ENCODE data around the gene SMIM36. TPM values are rescaled to one million over a fixed set of nuclear protein-coding genes. Genes with fewer than 3 reads are reported as not detected.
"Not testable (repeated sequence)": the region's sequence is repeated elsewhere in the genome, so short reads cannot be mapped to it uniquely, and the experiment has no call there.

The SMIM36 gene
- total RNA-seq, 2 experiments from 2014 or later: not detected

DNA sequence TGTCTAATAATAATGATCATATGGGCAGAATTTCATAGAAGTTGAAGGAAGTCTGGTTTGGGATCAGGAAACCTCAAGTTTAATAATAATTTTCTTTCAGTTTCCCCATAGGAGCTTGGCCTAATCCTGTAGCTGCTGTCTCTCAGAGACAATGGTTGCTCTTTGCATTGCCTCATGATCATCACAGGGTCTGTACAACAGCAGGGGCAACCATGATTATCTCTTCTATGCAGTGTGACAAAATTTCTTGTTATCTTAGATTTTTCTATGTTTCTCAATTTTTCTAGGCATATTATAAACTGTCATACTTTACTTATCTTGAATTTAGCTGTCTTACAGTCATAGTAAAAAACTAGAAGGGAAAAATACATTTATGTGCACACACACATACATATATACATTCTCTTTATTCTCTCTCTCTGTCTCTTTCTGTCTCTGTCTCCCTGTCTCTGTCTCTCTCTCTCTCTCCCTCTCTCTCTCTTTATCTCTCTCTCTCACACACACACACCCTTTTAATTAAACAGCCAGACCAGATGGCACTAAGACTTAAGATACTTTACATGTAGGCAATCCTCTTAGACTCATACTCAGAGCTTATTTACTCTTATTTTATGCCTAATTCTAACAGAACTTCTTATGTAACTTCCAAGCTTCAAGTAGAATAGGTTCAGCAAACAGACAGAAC is 30.5 kb downstream of the SMIM36 start:
- ATAC-seq (no peak), DNase-seq (no peak)
- Mint-ChIP-seq H3K36me3 (ENCODE audit: low read depth) (no peaks in the 10 kb centered on the region), H3K4me3 (no peak overlapping the region), H3K27me3 (peaks cover 5% of the 10 kb centered on the region), H3K27ac (no peak overlapping the region), H3K4me1 (ENCODE audit: low read depth) (no peaks in the 10 kb centered on the region), H3K9me3 (no peaks in the 10 kb centered on the region)
- TF ChIP-seq, protein P1, sequence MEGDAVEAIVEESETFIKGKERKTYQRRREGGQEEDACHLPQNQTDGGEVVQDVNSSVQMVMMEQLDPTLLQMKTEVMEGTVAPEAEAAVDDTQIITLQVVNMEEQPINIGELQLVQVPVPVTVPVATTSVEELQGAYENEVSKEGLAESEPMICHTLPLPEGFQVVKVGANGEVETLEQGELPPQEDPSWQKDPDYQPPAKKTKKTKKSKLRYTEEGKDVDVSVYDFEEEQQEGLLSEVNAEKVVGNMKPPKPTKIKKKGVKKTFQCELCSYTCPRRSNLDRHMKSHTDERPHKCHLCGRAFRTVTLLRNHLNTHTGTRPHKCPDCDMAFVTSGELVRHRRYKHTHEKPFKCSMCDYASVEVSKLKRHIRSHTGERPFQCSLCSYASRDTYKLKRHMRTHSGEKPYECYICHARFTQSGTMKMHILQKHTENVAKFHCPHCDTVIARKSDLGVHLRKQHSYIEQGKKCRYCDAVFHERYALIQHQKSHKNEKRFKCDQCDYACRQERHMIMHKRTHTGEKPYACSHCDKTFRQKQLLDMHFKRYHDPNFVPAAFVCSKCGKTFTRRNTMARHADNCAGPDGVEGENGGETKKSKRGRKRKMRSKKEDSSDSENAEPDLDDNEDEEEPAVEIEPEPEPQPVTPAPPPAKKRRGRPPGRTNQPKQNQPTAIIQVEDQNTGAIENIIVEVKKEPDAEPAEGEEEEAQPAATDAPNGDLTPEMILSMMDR (IDR thresholded peaks at IDR 0.05): no peak
- POLR2A ChIA-PET: no interaction called here
- intact Hi-C loops (cut with micrococcal nuclease): no loop called here
- CTCF ChIA-PET: interaction anchor here (2.8 kb wide), 1 partner anchor 34 kb away, joined by 10 read pairs; no protein-coding TSS in a partner anchor

GRCh38 chr17:55479903-55480302 is 31.3 kb downstream of the SMIM36 start:
- TF ChIP-seq, protein P1 (IDR thresholded peaks at IDR 0.05): no peak
- H3K9me3 Mint-ChIP-seq: no peaks in the 10 kb centered on the region
- no peak for DNase-seq
- H3K4me1 Mint-ChIP-seq (ENCODE audit: low read depth): no peaks in the 10 kb centered on the region
- ATAC-seq: no peak
- POLR2A ChIA-PET: no interaction called here
- no peak overlapping the region for H3K27ac Mint-ChIP-seq
- CTCF ChIA-PET: no interaction called here
- no peak overlapping the region for H3K4me3 Mint-ChIP-seq
- H3K27me3 Mint-ChIP-seq: peaks cover 5% of the 10 kb centered on the region
- intact Hi-C loops (cut with micrococcal nuclease): no loop called here
- no peaks in the 10 kb centered on the region for H3K36me3 Mint-ChIP-seq (ENCODE audit: low read depth)

- Mint-ChIP-seq H3K4me1 (ENCODE audit: low read depth) (no peaks in the 10 kb centered on the region), H3K27me3 (peaks cover 5% of the 10 kb centered on the region), H3K9me3 (no peaks in the 10 kb centered on the region), H3K27ac (no peak overlapping the region), H3K36me3 (ENCODE audit: low read depth) (no peaks in the 10 kb centered on the region), H3K4me3 (no peak overlapping the region)
- intact Hi-C loops (cut with micrococcal nuclease): no loop called here
- ChIA-PET CTCF (no interaction called here), POLR2A (no interaction called here)
- ATAC-seq (no peak), DNase-seq (no peak)
- TF ChIP-seq, protein P1 (IDR thresholded peaks at IDR 0.05): no peak
These were observed 32.3 kb downstream of the SMIM36 start for GRCh38 chr17:55478971-55479370.

DNA sequence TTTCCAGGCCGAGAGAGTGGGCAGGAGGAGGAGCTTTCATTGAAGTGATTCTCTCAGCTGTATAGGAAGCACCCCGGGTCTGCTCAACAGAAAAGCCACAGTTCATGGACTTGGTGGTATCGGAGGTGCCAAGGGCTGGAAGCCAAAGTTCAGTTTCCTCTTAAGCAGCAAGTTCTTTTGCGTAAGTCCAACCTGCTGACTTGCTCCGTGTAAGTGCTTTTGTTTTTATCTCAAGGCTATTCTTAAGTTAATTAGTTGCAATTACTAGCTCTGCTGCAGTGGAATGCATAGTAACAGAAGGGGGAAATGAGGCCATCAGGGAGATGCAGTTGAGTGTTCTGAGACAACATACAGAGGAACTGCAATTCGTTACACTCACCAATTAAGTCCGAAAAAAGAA is 44.6 kb downstream of the SMIM36 start:
- intact Hi-C loops (cut with micrococcal nuclease): no loop called here
- peaks cover 9% of the 10 kb centered on the region for H3K4me1 Mint-ChIP-seq (ENCODE audit: low read depth)
- H3K27ac Mint-ChIP-seq: no peak overlapping the region
- no peaks in the 10 kb centered on the region for H3K9me3 Mint-ChIP-seq
- H3K4me3 Mint-ChIP-seq: no peak overlapping the region
- no peak for ATAC-seq
- DNase-seq: no peak
- ChIA-PET POLR2A (no interaction called here), CTCF (interaction anchor here (0.9 kb wide), 1 partner anchor 46 kb away, joined by 4 read pairs; no protein-coding TSS in a partner anchor)
- TF ChIP-seq, protein P1 (IDR thresholded peaks at IDR 0.05): no peak
- no peaks in the 10 kb centered on the region for H3K36me3 Mint-ChIP-seq (ENCODE audit: low read depth)
- H3K27me3 Mint-ChIP-seq: no peaks in the 10 kb centered on the region

DNA sequence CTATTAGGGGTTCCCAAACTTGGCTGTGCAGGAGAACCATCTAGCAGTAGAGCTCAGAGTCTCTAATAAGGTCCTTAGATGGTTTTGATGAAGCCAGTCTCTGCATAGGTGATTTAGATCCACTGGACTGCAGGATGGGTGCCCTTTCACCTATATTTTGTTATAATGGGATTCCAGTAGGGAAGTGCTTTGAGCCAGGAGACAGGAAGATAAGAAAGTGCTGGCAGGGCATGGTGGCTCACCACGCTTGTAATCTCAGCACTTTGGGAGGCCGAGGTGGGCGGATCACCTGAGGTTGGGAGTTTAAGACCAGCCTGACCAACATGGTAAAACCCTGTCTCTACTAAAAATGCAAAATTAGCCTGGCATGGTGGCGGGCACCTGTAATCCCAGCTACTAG is 45.5 kb downstream of the SMIM36 start:
- H3K9me3 Mint-ChIP-seq; intact Hi-C loops (cut with micrococcal nuclease); H3K27me3 Mint-ChIP-seq; H3K4me3 Mint-ChIP-seq; H3K27ac Mint-ChIP-seq; ATAC-seq; H3K36me3 Mint-ChIP-seq (ENCODE audit: low read depth); DNase-seq; H3K4me1 Mint-ChIP-seq (ENCODE audit: low read depth): not testable (repeated sequence)
- ChIA-PET CTCF (interaction anchor here (0.5 kb wide), 1 partner anchor 18 kb away, joined by 3 read pairs; no protein-coding TSS in a partner anchor), POLR2A (interaction anchor here (0.6 kb wide), 1 partner anchor 19 kb away, joined by 3 read pairs; no protein-coding TSS in a partner anchor)

Data from activated CD8-positive, alpha-beta T cell treated with anti-CD3 and anti-CD28 coated beads for 36 hours (primary cell).